Fibroblast of mammary gland (primary cell): ENCODE results near the gene TPO.
"Not testable (repeated sequence)": the region's sequence is repeated elsewhere in the genome, so short reads cannot be mapped to it uniquely, and the experiment has no call there.

Source experiments
- DNase-seq: peaks from one replicate; pipeline ENCODE4 v3.0.0-alpha.2; 2010; ENCODE audit warnings: low read depth
- H3K4me3 ChIP-seq: 2 replicates; pipeline ENCODE4 v1.5.1; 2011; ENCODE audit warnings: low read depth, mild to moderate bottlenecking, low read length, moderate library complexity; ENCODE audit not compliant: control insufficient read depth
- TF ChIP-seq, protein P1 (sequence below): conservative IDR thresholded peaks from 2 replicates; pipeline ENCODE4 v1.5.1; 2011; ENCODE audit warnings: low read depth, low read length, inconsistent platforms; ENCODE audit not compliant: control insufficient read depth, insufficient read depth

Gene TPO

DNA sequence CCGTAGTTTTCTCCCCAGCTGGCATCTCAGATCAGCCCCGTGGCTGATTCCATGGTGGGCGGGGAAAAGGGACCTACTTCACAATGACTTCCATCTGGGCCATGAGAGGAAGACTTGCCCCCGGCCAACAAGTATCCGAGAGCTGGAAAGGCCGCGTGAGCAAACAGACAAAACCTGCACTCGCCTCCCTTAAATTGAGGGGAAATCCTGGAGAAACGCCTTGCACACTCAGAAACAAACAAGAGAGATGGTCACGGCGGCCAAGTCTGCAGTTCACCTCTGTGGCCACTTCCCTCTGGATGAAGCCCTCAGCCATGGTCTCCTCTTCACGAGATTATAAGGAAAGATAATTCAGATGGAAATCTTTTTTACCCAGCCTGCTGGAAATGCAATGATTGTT lies 39.4 kb upstream of the TPO start:
- TF ChIP-seq, protein P1, sequence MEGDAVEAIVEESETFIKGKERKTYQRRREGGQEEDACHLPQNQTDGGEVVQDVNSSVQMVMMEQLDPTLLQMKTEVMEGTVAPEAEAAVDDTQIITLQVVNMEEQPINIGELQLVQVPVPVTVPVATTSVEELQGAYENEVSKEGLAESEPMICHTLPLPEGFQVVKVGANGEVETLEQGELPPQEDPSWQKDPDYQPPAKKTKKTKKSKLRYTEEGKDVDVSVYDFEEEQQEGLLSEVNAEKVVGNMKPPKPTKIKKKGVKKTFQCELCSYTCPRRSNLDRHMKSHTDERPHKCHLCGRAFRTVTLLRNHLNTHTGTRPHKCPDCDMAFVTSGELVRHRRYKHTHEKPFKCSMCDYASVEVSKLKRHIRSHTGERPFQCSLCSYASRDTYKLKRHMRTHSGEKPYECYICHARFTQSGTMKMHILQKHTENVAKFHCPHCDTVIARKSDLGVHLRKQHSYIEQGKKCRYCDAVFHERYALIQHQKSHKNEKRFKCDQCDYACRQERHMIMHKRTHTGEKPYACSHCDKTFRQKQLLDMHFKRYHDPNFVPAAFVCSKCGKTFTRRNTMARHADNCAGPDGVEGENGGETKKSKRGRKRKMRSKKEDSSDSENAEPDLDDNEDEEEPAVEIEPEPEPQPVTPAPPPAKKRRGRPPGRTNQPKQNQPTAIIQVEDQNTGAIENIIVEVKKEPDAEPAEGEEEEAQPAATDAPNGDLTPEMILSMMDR: no peak
- DNase-seq: no peak
- no peak overlapping the region for H3K4me3 ChIP-seq

DNA sequence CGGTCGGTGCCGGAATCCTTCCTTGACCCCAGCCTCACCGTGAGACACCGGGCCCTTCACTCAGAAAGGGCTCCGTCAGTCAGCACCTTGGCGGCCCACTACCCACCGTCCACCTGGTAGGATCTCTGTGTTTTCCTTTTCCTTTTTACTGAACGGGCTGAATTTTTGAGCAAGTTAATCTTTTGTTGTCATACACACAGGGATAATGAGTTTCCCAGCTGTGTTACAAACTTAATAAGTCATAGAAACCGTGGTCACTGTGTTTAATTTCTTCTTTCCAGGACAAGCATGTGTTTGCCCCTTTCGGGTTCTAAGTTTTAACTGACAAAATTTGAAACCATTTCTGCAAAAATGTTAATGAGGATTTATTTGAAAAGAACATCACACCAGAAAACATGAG lies 39.0 kb upstream of the TPO start:
- DNase-seq: no peak
- TF ChIP-seq, protein P1: no peak
- no peak overlapping the region for H3K4me3 ChIP-seq

DNA sequence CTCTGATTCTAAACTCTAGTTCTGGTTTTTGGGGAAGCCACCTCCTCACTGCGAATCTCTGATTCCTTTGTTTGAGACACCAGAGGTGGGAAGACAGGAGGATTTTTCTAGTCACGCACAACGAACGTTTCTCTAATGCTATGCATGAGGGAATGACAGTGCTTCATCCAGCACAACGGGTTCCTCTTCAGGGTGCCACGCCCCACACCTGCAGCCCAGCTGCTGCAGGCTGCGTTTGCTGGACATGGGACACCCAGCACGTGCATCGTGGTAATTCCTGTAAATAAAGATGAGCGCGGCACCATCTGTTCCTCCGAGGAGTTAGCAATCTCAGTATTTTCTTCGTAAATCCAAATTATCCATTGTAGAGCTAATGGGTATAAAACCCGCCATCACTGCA lies 37.5 kb upstream of the TPO start:
- DNase-seq: no peak
- no peak overlapping the region for H3K4me3 ChIP-seq
- TF ChIP-seq, protein P1: no peak

DNA sequence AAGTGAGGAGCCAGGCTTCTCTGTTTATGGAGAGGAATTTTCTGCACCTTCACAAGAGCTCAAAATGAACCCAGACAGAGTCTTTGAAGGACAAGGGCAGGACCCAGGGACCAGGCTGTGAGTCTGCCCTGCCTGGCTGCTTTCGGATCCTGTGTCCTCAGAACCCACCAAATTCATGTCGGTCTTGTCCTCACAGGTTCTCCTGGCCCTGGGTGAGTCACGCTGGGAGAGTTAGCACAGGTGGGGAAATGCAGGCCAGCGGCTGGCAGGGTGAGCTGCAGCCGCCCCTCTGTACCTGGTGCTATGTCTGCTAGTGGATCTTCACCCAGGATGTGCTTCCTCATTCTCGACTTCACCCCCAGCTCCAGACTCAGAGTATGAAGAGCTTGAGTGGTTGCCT lies 35.8 kb upstream of the TPO start:
- TF ChIP-seq, protein P1: no peak
- H3K4me3 ChIP-seq: no peak overlapping the region
- no peak for DNase-seq

DNA sequence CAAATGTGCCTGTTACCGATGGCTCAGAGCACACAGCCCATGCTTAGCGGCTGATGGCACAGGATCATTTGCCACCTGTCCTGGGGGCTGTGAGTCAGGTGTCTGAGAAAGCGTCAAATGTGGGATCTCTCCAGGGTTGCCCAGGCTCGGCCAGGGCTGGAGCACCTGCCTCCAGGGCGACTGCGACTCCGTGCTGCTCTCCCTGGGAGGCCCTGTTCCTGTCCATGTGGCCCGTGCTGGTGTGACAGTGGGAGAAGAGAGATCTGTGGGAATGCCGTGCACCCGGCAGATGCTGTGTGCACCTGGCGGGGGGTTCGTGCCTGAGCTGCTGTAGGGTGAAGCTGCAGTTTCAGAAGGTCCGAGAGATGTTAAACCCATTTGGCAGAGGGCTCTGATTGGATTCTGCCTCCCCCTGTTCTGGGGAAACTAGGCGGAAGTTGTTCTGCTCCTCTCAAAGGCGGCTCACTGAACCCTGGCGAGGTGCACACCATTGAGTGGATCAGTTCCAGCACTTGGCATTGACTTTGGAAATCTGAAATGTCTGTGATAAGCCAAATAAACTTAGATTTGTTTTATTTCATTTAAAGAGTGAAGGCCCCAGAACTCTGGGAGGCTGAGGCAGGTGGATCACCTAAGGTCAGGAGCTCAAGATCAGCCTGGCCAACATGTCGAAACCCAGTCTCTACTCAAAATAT lies 34.7 kb upstream of the TPO start:
- DNase-seq: no peak

DNA sequence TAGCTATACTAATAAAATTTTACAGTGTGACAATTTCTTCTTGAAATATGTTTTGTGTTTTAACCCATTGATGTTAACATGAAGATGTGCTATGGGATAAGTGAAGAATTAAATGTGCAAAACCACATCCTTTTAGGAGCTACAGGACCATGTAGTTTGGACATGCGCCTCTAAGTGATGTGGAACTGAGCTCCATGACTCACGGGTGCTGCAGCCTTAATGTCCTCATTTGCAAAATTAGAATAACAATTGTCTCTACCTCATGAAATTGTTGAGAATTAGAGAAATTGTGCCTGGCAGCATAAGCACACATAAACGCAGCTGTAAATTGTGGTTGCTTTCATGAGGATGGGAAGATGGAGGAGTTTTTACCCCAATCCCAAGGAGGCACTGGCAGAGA lies 31.6 kb upstream of the TPO start:
- DNase-seq: no peak
- TF ChIP-seq, protein P1: no peak
- H3K4me3 ChIP-seq: no peak overlapping the region

More for the DNA sequence above, 34.7 kb upstream of the TPO start:
- TF ChIP-seq, protein P1: no peak
- no peak overlapping the region for H3K4me3 ChIP-seq

DNA sequence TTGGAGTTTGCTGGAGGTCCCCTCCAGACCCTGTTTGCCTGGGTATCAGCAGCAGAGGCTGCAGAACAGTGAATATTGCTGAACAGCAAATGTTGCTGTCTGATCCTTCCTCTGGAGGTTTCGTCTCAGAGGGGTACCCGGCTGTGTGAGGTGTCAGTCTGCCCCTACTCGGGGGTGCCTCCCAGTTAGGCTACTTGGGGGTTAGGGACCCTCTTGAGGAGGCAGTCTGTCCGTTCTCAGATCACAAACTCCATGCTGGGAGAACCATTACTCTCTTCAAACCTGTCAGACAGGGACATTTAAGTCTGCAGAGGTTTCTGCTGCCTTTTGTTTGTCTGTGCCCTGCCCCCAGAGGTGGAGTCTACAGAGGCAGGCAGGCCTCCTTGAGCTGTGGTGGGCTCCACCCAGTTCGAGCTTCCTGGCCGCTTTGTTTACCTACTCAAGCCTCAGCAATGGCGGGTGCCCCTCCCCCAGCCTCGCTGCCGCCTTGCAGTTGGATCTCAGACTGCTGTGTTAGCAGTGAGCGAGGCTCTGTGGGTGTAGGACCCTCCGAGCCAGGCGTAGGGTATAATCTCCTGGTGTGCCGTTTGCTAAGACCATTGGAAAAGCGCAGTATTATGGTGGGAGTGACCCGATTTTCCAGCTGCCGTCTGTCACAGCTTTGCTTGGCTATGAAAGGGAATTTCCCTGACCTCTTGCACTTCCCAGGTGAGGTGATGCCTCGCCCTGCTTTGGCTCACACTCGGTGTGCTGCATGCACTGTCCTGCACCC lies 25.1 kb upstream of the TPO start:
- H3K4me3 ChIP-seq, DNase-seq: not testable (repeated sequence)

DNA sequence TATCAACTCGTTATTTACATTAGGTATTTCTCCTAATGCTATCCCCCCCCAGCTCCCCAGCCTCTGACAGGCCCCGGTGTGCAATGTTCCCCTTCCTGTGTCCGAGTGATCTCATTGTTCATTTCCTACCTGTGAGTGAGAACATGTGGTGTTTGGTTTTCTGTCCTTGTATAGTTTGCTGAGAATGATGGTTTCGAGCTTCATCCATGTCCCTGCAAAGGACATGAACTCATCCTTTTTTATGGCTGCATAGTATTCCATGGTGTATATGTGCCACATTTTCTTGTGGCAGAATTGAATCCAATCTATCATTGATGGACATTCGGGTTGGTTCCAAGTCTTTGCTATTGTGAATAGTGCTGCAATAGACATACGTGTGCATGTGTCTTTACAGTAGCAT lies 23.1 kb upstream of the TPO start:
- not testable (repeated sequence) for DNase-seq, H3K4me3 ChIP-seq
